ENCODE data around the gene BCL2L1. TPM values are rescaled to one million over a fixed set of nuclear protein-coding genes. Genes with fewer than 3 reads are reported as not detected.
A peak's percentile ranks its signal among the peaks of the same experiment; 100 is the strongest.
"Not testable (repeated sequence)": the region's sequence is repeated elsewhere in the genome, so short reads cannot be mapped to it uniquely, and the experiment has no call there.

The BCL2L1 gene
- total and polyA plus RNA-seq, 2 donors (not counting 1 experiment from before 2014, with no cell fraction given): 61.8 to 77.1 TPM

DNA sequence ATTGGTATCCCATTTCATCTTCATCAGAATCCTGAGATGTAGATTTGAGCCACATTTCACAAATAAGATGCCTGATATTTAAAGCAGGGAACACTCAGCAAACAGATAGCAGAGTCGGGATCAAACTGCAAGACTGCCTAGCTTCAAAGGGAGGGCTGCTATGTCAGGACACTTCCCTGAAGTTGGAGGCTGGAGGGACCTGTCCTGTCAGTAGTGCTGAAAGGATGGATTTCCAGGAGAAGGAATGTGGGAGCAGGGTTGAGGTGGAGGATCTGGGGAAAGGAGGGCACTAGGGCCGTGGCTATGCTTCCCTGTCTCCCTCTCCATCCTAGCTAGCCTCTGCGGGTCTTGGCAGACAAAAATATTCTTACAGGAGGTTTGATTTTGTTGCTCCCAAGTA lies 52.8 kb downstream of the BCL2L1 start:
- H3K36me3 ChIP-seq (ENCODE audit: control insufficient read depth, insufficient read depth, low read length): peaks cover 13% of the 10 kb centered on the region

DNA sequence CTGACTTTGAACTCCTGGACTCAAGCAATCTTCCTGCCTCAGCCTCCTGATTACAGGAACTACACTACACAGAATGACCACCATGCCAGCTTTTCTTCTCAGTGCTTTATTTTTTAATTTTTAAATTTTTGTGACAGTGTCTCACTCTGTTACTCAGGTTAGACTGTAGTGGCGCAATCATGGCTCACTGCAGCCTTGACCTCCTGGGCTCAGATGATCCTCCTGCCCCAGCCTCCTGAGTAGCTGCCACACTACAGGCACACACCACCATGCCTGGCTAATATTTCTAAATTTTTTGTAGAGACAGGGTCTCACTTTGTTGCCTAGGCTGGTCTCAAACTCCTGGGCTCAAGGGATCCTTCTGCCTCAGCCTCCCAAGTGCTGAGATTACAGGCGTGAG lies 53.7 kb downstream of the BCL2L1 start:
- Histone ChIP-seq H3K4me1 (ENCODE audit: control insufficient read depth, extremely low read depth, insufficient read depth, low read length) (peaks cover 16% of the 10 kb centered on the region), H3K79me2 (ENCODE audit: control insufficient read depth, insufficient read depth, low read length) (peaks cover 66% of the 10 kb centered on the region), H3K36me3 (ENCODE audit: control insufficient read depth, insufficient read depth, low read length) (peaks cover 13% of the 10 kb centered on the region)
- H3K4me2 ChIP-seq (ENCODE audit: extremely low read depth, insufficient read depth, low read length); H3K9ac ChIP-seq (ENCODE audit: insufficient read depth, low read length); DNase-seq (ENCODE audit: low read depth in 2 of 2); H3K27ac ChIP-seq (ENCODE audit: insufficient read depth, low read length); H3K27me3 ChIP-seq (ENCODE audit: control insufficient read depth, insufficient read depth, low read length); H2AFZ ChIP-seq (ENCODE audit: low read length); H3K9me3 ChIP-seq (ENCODE audit: control insufficient read depth, insufficient read depth, low read depth, low read length); H4K20me1 ChIP-seq (ENCODE audit: control insufficient read depth, extremely low read depth, insufficient read depth, low read length); H3K4me3 ChIP-seq (replicated peaks in 1 of 4; ENCODE audit: control extremely low read depth in 1 of 4, insufficient read depth in 1 of 4, low read depth in 3 of 4, low read length in 4 of 4): not testable (repeated sequence)

More for the DNA sequence above, 52.8 kb downstream of the BCL2L1 start:
- no peak for DNase-seq (ENCODE audit: low read depth in 2 of 2)
- no peaks in the 10 kb centered on the region for H3K9me3 ChIP-seq (ENCODE audit: control insufficient read depth, insufficient read depth, low read depth, low read length)
- H3K9ac ChIP-seq (ENCODE audit: insufficient read depth, low read length): no peak overlapping the region
- H3K27ac ChIP-seq (ENCODE audit: insufficient read depth, low read length): no peak overlapping the region
- H4K20me1 ChIP-seq (ENCODE audit: control insufficient read depth, extremely low read depth, insufficient read depth, low read length): no peaks in the 10 kb centered on the region
- peaks cover 20% of the 10 kb centered on the region for H3K4me1 ChIP-seq (ENCODE audit: control insufficient read depth, extremely low read depth, insufficient read depth, low read length)
- TF ChIP-seq, protein P1, sequence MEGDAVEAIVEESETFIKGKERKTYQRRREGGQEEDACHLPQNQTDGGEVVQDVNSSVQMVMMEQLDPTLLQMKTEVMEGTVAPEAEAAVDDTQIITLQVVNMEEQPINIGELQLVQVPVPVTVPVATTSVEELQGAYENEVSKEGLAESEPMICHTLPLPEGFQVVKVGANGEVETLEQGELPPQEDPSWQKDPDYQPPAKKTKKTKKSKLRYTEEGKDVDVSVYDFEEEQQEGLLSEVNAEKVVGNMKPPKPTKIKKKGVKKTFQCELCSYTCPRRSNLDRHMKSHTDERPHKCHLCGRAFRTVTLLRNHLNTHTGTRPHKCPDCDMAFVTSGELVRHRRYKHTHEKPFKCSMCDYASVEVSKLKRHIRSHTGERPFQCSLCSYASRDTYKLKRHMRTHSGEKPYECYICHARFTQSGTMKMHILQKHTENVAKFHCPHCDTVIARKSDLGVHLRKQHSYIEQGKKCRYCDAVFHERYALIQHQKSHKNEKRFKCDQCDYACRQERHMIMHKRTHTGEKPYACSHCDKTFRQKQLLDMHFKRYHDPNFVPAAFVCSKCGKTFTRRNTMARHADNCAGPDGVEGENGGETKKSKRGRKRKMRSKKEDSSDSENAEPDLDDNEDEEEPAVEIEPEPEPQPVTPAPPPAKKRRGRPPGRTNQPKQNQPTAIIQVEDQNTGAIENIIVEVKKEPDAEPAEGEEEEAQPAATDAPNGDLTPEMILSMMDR (conservative IDR thresholded peaks at IDR 0.05 in 1 of 2, IDR thresholded peaks at IDR 0.05 in 1 of 2; ENCODE audit: low read depth in 1 of 2, low read length in 2 of 2): no peak
- TF ChIP-seq EZH2 (IDR thresholded peaks at IDR 0.05; ENCODE audit: low read length, missing control alignments): no peak
- H3K4me3 ChIP-seq (replicated peaks in 1 of 4; ENCODE audit: control extremely low read depth in 1 of 4, insufficient read depth in 1 of 4, low read depth in 3 of 4, low read length in 4 of 4): no peak overlapping the region
- peaks cover 75% of the 10 kb centered on the region for H3K79me2 ChIP-seq (ENCODE audit: control insufficient read depth, insufficient read depth, low read length)
- no peaks in the 10 kb centered on the region for H3K27me3 ChIP-seq (ENCODE audit: control insufficient read depth, insufficient read depth, low read length)
- H2AFZ ChIP-seq (ENCODE audit: low read length): no peak overlapping the region
- no peak overlapping the region for H3K4me2 ChIP-seq (ENCODE audit: extremely low read depth, insufficient read depth, low read length)

DNA sequence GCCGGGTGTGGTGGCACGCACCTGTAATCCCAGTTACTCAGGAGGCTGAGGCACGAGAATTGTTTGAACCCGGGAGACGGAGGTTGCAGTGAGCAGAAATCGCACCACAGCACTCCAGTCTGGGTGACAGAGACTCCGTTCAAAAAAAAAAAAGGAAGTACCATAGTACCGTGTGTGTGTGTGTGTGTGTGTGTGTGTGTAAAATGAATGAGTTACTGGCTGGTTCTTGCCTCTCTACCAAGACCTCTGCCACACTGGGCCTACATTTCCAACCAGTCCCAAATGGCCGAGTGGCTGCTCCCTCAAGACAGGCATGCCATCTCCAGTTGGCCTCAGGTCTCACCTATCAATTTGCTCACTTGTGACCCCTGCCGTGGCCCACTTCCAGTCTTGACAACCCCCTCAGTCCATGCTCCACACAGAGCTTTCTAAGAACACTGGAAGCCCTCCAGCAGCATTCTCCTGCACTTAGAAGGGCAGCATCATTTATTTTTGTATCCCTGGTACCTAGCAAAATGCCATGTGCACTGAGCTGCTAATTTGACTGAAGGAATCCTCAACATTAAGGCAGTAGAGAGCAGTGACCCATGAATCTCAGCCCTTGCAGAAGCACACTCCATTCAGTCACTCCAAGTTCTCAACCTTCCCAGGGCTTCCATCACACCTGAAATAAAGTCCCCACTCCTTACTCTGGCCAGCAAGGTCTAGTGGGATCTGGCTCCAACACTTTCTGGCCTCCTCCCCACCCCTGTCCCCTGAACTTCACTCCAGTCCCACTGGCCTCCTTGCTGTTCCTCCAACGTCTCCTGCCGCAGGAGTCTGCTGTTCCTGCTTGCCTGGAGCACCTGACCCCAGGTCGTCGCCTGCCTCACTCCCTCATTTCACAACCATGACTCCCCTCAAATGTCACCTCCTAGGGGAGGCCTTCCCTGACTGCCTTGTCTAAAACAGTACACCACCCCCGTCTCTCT lies 55.1 kb downstream of the BCL2L1 start:
- no peak for TF ChIP-seq EZH2 (IDR thresholded peaks at IDR 0.05; ENCODE audit: low read length, missing control alignments)
- TF ChIP-seq, protein P1 (conservative IDR thresholded peaks at IDR 0.05 in 1 of 2, IDR thresholded peaks at IDR 0.05 in 1 of 2; ENCODE audit: low read depth in 1 of 2, low read length in 2 of 2): no peak
- H3K27me3 ChIP-seq (ENCODE audit: control insufficient read depth, insufficient read depth, low read length): no peaks in the 10 kb centered on the region
- no peak overlapping the region for H3K4me3 ChIP-seq (replicated peaks in 1 of 4; ENCODE audit: control extremely low read depth in 1 of 4, insufficient read depth in 1 of 4, low read depth in 3 of 4, low read length in 4 of 4)
- H3K9ac ChIP-seq (ENCODE audit: insufficient read depth, low read length): no peak overlapping the region
- no peaks in the 10 kb centered on the region for H4K20me1 ChIP-seq (ENCODE audit: control insufficient read depth, extremely low read depth, insufficient read depth, low read length)
- H3K4me2 ChIP-seq (ENCODE audit: extremely low read depth, insufficient read depth, low read length): no peak overlapping the region
- no peaks in the 10 kb centered on the region for H3K9me3 ChIP-seq (ENCODE audit: control insufficient read depth, insufficient read depth, low read depth, low read length)
- peaks cover 54% of the 10 kb centered on the region for H3K79me2 ChIP-seq (ENCODE audit: control insufficient read depth, insufficient read depth, low read length)
- H2AFZ ChIP-seq (ENCODE audit: low read length): no peak overlapping the region
- DNase-seq (ENCODE audit: low read depth in 2 of 2): no peak
- H3K4me1 ChIP-seq (ENCODE audit: control insufficient read depth, extremely low read depth, insufficient read depth, low read length): peaks cover 16% of the 10 kb centered on the region
- H3K27ac ChIP-seq (ENCODE audit: insufficient read depth, low read length): peak overlapping the region; percentile 32
- peaks cover 12% of the 10 kb centered on the region for H3K36me3 ChIP-seq (ENCODE audit: control insufficient read depth, insufficient read depth, low read length)
